NCI-H2227 (cell line): ENCODE measurements around the gene C11orf24.
"Not testable (repeated sequence)": the region's sequence is repeated elsewhere in the genome, so short reads cannot be mapped to it uniquely, and the experiment has no call there.

Source experiments
- DNase-seq: peaks from one replicate; lab custom pipeline; 2025; ENCODE audit not compliant: unreplicated experiment; lab: John Stamatoyannopoulos, UW

The C11orf24 gene

DNA sequence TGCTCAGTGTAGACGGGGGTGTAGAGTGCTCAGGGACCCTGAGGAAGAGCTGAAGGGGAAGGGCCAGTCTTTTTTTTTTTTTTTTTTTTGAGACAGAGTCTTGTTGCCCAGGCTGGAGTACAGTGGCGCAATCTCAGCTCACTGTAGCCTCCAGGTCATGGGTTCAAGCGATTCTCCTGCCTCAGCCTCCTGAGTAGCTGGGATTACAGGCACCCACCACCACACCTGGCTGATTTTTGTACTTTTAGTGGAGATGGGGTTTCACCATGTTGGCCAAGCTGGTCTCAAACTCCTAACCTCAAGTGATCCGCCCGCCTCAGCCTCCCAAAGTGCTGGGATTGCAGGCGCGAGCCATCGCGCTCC lies 27.7 kb upstream of the C11orf24 start:
- not testable (repeated sequence) for DNase-seq

DNA sequence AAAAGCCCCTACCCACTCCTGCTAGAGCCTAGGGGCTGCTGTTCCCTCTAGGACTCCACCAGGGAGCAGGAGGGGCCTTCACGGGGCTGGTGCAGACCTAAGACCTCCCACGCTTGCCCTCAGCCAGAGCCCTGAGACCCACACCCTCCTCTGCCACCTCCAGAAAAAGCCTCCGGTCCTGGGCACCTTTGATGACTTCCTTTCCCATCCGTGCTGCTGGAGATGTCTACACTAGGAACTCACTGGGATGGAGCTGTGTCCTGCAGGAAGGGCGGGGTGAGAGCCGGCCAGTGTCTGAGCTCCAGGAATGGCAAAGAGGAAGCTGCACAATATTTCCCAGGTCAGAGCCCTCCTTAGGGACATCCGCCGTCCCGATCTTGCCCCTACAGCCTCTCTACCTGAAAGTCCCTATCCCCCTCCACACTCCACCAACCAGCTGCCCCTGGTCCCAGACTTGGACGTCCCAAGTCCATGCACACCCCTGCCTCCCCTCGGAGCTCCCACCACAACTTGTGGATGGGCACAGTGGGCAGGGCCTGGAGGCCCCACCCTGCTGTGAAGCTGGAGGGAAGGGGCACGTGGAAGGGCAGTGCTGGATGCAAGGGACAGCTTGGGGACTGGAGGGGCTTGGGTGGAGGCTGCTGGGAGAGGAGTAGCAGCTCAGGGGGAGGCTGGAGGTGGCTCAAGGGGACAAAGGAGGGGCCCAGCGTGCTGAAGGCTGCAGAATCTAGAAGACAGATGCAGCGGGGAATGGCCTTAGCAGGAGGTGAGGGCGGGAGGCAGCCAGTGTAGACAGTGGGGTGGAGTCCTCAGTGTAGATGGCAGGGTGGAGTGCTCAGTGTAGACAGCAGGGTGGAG lies 27.1 kb upstream of the C11orf24 start:
- DNase-seq = no peak

DNA sequence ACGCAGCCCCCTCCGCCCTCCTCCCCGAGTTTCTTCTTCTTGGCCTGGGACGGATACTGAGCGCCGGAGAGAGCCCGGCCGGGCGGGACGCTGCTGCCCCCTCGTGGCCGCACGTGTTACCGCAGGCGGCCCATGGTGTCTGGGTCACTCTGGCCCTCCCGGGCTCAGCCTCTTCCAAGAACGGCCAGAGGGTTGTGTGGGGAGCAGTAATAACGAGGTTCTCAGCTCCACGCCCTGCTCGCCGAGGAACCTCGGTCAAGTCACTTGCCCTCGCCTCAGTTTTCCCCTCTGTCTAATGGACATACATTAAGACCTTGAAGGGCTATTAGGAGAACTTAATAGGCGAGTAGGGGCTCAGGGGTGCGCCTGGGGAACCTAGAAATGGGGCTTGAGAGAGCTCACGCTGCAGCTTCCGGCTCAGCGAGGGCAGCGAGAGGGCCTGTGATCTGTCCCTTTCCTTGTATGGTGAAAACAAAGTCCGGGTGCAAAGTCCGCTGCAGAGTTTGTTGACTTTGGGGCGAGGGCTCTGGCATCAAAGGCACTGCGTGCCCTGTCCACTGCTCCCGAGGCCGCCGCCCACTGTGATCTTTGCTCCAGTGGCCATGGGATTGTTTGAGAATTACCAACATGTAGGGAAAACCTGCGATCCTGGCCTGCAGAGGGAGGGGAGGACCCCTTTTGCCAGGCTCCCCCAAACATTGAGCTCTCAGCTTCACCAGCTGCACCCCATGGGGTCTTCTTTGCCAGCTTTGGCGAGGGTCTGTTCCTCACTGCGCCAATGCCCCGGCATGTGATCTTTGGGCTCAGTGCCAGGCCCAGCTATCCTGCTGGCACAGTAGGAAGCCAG lies 26.3 kb upstream of the C11orf24 start:
- peak; percentile 82 for DNase-seq

DNA sequence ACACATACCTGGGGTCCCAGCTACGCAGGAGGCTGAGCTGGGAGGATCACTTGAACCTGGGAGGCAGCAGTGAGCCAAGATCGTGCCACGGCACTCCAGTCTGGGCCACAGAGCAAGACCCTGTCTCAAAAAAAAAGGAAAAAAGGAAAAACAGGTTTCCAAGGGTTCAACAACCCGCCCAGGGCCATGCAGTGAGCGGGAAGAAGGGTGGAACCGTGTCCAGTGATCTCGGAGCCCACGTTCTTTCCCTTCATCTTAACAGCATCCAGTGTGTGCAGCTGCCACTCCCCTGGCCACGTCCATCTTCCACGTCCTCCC lies 25.7 kb upstream of the C11orf24 start:
- DNase-seq = no peak

DNA sequence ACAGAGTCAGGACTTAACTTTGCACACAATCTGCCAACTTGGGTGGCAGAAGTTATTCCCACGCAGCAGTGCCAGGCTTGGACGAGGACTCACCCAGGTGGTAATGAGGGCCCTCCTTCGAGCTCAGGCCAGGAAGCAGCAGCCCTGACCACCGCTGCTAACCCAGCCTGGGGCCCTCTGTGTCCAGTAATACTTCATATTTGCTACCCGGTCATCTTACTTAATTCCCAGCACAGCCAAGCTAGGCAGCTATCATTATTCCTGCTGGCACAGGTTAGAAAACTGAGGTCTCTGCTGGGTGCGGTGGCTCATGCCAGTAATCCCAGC lies 25.2 kb upstream of the C11orf24 start:
- no peak for DNase-seq

DNA sequence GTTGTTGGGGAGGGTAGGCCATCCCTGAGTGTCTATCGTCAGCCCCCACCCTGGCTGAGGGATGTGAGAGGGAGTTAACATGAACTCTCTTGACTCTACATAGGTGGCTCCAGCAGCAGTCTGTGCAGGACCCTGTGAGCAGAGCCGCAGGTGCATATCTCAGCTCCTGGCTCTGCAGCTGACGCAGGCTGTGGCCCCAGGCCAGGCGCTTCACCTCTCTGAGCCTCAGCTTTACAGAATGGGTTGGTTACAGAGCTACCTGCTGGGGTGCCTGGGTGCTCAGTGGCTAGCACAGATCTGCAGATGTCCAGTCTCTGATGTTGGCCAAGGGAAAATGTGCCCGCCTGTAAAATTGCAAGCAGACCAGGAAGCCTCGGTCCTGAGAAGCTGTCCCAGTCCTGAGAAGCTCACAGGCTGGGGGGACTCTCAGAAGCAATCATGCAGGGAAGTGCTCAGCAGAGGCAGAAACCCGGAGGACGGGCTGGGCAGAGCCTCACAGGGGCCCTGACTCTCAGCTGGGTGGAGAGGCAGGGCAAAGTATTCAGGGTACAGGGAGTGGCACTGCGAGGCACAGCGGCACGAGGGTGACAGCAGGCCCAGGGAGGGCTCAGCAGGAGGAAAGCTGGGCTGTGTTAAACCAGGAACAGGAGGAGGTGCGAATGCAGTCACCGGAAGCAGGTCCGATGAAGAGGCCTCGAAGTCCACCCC lies 24.7 kb upstream of the C11orf24 start:
- no peak for DNase-seq

DNA sequence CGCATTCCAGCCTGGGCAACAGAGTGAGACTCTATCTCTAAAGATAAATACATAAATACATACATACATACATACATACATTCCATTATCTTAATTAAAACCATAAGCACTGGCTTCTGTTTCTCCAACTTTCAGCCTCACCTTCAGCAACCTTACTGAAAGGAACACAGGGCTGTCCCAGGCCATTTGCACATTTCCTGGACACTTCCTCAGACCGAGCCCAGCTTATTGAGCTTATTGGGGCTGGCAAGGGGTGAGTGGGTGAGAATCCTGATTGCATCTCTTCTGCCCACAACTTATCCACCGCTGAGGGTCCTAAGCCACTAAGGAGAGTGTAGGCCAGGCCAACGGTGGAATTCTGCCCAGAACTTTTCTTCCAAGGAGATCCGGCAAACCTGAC lies 24.2 kb upstream of the C11orf24 start:
- no peak for DNase-seq

DNA sequence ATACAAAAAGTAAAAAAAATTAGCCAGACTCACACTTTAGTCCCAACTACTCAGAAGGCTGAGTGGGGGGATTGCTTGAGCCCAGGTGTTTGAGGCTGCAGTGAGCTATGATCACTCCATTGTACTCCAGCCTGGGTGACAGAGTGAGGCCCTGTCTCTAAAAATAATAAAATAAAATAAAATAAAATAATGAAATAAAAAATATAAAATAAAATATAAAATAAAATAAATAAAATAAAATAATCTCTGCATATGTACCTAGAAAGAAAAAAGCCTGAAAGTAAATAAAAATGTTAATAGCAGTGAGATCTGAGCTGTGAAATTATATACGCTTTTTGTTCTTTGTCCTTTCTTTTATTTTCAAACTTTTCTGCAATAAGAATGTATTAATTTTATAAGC lies 23.5 kb upstream of the C11orf24 start:
- DNase-seq = no peak

DNA sequence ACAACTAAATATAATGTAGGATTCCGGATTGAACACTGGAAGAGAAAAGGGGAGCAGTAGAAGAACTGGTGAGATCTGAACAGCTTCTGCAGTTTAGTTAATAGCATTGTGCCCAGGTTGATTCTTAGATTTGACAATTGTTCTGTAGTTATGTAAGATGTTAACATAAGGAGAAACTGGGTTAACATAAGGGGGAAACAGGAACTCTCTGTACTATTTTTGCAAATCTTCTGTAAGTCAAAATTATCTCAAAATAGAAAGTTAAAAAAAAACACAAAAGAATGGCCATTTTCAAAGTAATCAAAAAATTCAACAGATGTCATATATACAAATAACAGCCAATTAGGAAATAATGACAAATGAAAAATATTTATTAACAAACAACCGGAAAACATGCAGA lies 21.9 kb upstream of the C11orf24 start:
- DNase-seq = no peak

DNA sequence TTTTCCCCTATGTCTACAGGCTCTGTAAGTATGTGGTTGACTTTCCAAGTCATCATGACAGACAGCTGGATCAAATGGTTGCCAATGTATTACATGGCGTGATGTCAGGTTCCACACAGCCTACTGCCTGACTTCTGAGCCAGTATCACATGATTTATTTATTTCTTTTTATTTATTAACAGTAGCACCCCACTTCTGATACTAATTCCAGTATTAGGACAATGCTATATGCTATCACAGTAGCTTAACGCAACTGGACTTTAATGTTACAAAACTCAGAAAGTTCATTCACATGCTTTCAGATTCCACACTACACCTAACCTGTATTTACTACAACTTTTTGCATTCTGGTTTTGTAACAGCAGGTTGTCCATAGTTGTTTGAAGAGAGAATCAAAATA lies 17.7 kb upstream of the C11orf24 start:
- DNase-seq = no peak

DNA sequence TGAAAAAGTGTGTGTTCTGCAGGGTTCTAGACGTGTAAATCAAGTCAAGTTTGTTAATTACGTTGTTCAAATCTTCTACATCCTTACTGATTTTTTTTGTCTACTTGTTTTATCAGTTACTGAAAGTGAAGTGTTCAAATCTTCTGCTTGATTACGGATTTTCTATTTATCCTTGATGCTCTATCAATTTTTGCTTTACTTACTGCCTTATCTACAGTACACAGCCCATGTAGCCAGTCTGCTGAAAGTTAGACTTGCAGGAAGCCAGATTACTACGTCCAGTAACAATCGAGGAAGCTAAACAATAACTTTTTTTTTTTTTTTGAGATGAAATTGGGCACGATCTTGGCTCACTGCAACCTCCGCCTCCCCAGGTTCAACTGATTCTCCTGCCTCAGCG lies 15.6 kb upstream of the C11orf24 start:
- DNase-seq = no peak

DNA sequence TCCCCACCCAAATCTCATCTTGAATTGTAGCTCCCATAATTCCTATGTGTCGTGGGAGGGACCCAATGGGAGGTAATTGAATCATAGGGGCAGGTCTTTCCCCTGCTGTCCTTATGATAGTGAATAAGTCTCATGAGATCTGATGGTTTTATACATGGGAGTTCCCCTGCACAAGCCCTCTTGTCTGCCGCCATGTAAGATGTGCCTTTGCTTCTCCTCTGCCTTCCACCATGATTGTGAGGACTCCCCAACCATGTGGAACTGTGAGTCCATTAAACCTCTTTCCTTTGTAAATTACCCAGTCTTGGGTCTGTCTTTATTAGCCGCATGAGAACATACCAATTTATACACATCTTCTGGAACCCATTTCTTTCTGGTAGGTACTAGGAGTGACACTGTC lies 12.8 kb upstream of the C11orf24 start:
- DNase-seq = not testable (repeated sequence)

DNA sequence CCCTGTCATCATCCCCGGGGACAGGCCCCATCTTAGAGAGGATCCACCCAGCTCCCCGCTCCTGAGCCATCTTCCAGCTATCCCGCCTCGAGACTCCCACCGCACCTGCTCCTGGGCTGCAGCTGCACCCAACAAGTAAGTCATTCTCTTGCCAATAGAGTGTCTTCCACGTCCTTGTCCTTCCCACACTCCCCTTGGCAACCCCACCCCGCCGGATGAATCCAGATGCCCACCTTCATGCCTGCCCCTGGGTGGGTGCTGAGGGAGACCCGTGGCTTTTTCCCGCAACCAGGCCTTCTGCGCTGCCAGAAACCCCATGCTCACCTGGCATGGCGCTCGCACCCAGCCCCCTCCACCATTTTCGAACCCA lies 11.1 kb upstream of the C11orf24 start:
- DNase-seq = no peak

DNA sequence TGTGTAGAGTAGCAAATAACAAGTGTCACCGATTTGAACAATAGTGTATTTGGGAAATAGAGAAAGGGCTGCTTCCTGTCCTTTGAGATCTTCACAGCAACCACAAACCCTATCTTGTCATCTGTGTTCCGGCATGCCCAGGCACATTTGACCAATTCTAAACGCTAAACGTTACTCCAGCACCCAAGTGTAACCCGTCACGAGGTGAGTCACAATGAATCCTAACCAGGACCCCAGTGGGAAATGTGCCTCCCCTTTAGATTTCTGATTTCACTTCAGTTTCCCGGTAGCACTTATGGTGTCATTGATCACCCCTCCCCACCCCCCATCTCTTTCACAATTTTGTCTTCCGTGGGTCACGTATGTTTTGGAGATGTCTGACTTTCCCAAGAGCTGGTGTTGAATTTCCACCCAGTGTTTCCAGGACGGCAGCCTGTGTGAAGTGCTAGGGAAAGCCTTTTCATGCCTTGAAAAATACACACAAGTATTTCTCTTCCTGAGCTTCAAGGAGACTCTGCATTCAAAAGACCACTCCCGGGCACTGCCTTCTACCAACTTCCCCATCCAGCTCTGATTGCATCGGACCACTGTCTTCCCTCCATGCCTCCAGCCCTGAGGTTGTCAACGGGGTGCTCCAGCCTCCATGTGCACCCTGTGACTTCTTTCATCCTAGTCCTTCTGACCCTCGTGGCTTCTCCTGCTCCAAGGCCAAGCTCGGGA lies 10.5 kb upstream of the C11orf24 start:
- no peak for DNase-seq

DNA sequence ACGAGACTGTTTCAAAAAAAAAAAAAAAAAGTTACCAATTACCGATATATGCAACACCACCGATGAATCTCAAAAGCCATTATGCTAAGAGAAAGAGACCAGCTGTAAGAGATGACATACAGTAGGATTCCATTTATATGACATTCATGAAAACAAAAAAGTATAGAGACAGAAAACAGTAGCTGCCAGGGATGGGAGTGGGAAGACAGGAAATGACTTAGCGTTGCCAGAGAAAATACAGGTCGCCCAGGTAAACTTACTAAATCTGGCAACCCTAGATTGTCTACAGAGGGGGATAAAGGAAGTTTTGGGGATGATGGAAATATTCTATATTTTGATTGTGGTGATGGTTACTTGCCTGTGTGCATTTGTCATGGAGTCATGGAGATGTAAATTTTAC lies 7.9 kb upstream of the C11orf24 start:
- DNase-seq = no peak

DNA sequence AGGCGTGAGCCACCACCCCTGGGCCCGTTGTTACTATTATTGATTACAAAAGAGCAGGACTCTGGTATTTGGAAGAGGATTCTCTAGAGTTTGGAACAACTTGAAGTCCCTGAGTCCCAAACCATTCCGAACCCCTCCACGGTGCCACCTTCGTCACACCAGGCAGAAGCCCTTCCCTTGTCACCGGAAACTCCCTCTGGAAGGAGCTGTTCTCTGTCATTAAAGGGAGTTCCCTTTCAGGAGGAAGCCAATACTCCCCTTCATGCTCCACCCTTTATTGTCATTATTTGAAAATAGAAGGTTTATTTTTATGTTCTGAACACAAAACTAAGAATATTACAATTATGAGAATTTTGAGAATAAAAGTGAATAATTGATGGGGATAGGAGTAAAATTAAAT lies 5.1 kb upstream of the C11orf24 start:
- DNase-seq = no peak

DNA sequence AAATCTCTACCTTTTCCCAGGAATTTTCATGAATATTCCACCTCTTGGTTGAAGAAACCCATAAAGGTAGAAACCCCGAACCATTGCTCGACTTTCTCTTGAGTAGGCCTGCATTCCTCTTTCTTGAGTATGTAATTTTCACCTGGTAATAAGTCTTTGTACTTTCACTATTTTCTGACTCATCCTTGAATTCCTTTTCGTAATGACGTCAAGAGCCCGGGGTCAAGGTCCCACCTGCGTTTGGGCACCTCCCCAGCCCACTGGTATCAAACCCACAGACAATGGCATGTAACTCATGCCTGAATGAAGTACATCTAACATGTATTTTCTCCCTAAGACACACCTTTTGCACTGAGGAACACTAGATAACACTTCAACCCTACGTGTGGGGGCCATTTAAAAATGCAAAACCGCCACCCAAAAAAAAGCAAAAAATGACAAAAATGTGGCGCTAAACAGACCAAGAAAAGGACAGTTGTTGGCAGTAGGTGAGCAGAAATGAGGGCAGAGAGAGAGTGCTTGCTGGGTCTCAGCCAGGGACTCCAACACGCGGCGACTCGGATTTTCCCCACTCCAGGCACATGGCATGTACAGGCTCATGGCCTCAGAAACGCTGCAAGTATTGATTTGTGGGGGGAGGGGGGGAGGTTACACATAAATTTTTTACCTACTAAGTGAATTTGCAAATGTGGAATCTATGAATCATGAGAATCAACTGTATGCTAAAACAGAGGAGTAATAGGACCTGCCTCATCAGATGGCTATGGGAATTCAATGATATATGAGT lies 4.1 kb upstream of the C11orf24 start:
- no peak for DNase-seq

DNA sequence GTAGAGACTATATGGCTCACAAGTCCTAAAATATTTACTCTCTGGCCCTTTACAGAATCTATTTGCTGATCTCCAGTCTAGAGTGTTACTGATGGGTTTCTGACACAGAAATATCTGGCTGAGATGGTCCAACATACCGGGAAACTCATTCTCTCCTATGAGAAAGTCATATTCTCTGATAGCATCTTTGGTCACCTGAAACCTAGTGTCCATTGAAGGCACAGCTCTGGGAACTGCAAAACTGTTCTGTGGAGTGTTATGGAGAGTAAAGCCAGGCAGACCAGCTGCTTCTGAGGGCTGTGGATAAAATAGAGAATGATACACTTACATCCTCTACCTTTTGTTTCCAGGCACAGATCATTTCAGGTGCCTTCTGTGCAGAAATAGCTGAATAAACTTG lies 2.5 kb upstream of the C11orf24 start:
- no peak for DNase-seq

DNA sequence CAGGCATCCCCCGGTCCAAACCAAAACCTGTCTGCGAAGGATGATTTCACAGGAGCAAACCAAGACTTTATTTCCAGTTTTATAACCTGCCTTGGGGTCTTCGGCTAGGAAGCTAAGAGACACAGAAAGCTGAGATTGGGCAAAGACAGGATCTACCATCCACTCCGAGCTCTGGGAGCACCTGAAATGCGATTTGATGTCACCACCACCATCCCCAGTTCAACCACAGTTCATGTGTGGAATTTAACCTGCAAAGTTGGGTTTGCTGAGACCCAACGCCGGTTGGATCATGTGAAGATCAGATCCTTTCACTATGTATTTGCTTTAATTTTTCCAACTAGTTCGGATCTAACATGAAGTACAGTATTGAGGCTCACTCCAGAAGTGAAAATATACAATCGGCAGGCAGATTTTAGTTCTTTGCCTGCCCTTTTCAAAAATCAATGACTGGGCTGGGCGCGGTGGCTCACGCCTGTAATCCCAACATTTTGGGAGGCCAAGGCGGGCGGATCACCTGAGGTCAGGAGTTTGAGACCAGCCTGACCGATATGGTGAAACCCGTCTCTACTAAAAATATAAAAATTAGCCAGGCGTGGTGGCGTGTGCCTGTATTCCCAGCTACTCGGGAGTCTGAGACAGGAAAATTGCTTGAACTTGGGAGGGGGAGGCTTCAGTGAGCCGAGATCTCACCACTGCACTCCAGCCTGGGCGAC lies 1.4 kb upstream of the C11orf24 start:
- no peak for DNase-seq
